ENCODE measurements around the gene NCOA7.

Gene NCOA7

GRCh38 chr6:125842091-125842626 lies 51.4 kb downstream of the NCOA7 start:
- H3F3A ChIP-seq (ENCODE audit: insufficient read depth, low read length): no peaks in the 10 kb centered on the region
- TF ChIP-seq, protein P1, sequence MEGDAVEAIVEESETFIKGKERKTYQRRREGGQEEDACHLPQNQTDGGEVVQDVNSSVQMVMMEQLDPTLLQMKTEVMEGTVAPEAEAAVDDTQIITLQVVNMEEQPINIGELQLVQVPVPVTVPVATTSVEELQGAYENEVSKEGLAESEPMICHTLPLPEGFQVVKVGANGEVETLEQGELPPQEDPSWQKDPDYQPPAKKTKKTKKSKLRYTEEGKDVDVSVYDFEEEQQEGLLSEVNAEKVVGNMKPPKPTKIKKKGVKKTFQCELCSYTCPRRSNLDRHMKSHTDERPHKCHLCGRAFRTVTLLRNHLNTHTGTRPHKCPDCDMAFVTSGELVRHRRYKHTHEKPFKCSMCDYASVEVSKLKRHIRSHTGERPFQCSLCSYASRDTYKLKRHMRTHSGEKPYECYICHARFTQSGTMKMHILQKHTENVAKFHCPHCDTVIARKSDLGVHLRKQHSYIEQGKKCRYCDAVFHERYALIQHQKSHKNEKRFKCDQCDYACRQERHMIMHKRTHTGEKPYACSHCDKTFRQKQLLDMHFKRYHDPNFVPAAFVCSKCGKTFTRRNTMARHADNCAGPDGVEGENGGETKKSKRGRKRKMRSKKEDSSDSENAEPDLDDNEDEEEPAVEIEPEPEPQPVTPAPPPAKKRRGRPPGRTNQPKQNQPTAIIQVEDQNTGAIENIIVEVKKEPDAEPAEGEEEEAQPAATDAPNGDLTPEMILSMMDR (IDR thresholded peaks at IDR 0.05; ENCODE audit: low read length): no peak
- TF ChIP-seq EZH2phosphoT487 (IDR thresholded peaks at IDR 0.05; ENCODE audit: low read length) (no peak), EZH2 (optimal IDR thresholded peaks at IDR 0.05; ENCODE audit: low read depth, low read length) (no peak)
- no peaks in the 10 kb centered on the region for H3K9me2 ChIP-seq (replicated peaks; ENCODE audit: insufficient read depth, low read length)
- DNase-seq: no peak
- no peak overlapping the region for H3K4me2 ChIP-seq (ENCODE audit: low read depth, low read length)
- H3K4me1 ChIP-seq (ENCODE audit: low read length): no peaks in the 10 kb centered on the region
- no peaks in the 10 kb centered on the region for H3K27me3 ChIP-seq (replicated peaks; ENCODE audit: insufficient read depth, low read length)
- no peak overlapping the region for H2AFZ ChIP-seq (ENCODE audit: low read length)
- H4K20me1 ChIP-seq (ENCODE audit: insufficient read depth, low read length): no peaks in the 10 kb centered on the region
- no peak overlapping the region for H3K9ac ChIP-seq (ENCODE audit: low read length)
- no peak overlapping the region for H3K27ac ChIP-seq (ENCODE audit: low read length)
- H3K79me2 ChIP-seq (ENCODE audit: low read length): no peaks in the 10 kb centered on the region
- H3K36me3 ChIP-seq (replicated peaks; ENCODE audit: insufficient read depth, low read length): no peaks in the 10 kb centered on the region
- H3K9me3 ChIP-seq (replicated peaks; ENCODE audit: insufficient read depth, low read length): no peaks in the 10 kb centered on the region
- no peak overlapping the region for H3K4me3 ChIP-seq (ENCODE audit: low read length)

GRCh38 chr6:125843593-125843992 lies 52.8 kb downstream of the NCOA7 start:
- DNase-seq: no peak
- Histone ChIP-seq H3K4me2 (ENCODE audit: low read depth, low read length) (no peak overlapping the region), H4K20me1 (ENCODE audit: insufficient read depth, low read length) (no peaks in the 10 kb centered on the region), H3K4me1 (ENCODE audit: low read length) (no peaks in the 10 kb centered on the region), H3K36me3 (replicated peaks; ENCODE audit: insufficient read depth, low read length) (no peaks in the 10 kb centered on the region), H3K4me3 (ENCODE audit: low read length) (no peak overlapping the region), H3K27me3 (replicated peaks; ENCODE audit: insufficient read depth, low read length) (no peaks in the 10 kb centered on the region), H3K27ac (ENCODE audit: low read length) (no peak overlapping the region), H3K9ac (ENCODE audit: low read length) (no peak overlapping the region), H3K9me2 (replicated peaks; ENCODE audit: insufficient read depth, low read length) (no peaks in the 10 kb centered on the region), H3K79me2 (ENCODE audit: low read length) (no peaks in the 10 kb centered on the region), H3F3A (ENCODE audit: insufficient read depth, low read length) (no peaks in the 10 kb centered on the region), H3K9me3 (replicated peaks; ENCODE audit: insufficient read depth, low read length) (no peaks in the 10 kb centered on the region), H2AFZ (ENCODE audit: low read length) (no peak overlapping the region)
- TF ChIP-seq, protein P1 (IDR thresholded peaks at IDR 0.05; ENCODE audit: low read length): no peak
- TF ChIP-seq EZH2phosphoT487 (IDR thresholded peaks at IDR 0.05; ENCODE audit: low read length) (no peak), EZH2 (optimal IDR thresholded peaks at IDR 0.05; ENCODE audit: low read depth, low read length) (no peak)

- no peaks in the 10 kb centered on the region for H3K27me3 ChIP-seq (replicated peaks; ENCODE audit: insufficient read depth, low read length)
- no peaks in the 10 kb centered on the region for H3K9me2 ChIP-seq (replicated peaks; ENCODE audit: insufficient read depth, low read length)
- H3K4me2 ChIP-seq (ENCODE audit: low read depth, low read length): no peak overlapping the region
- H3F3A ChIP-seq (ENCODE audit: insufficient read depth, low read length): no peaks in the 10 kb centered on the region
- no peak for TF ChIP-seq EZH2 (optimal IDR thresholded peaks at IDR 0.05; ENCODE audit: low read depth, low read length)
- TF ChIP-seq, protein P1 (IDR thresholded peaks at IDR 0.05; ENCODE audit: low read length): no peak
- H4K20me1 ChIP-seq (ENCODE audit: insufficient read depth, low read length): no peaks in the 10 kb centered on the region
- H3K9me3 ChIP-seq (replicated peaks; ENCODE audit: insufficient read depth, low read length): no peaks in the 10 kb centered on the region
- H3K79me2 ChIP-seq (ENCODE audit: low read length): no peaks in the 10 kb centered on the region
- no peaks in the 10 kb centered on the region for H3K4me1 ChIP-seq (ENCODE audit: low read length)
- H3K36me3 ChIP-seq (replicated peaks; ENCODE audit: insufficient read depth, low read length): no peaks in the 10 kb centered on the region
- H3K9ac ChIP-seq (ENCODE audit: low read length): no peak overlapping the region
- no peak for DNase-seq
- no peak overlapping the region for H3K27ac ChIP-seq (ENCODE audit: low read length)
- H3K4me3 ChIP-seq (ENCODE audit: low read length): no peak overlapping the region
- no peak overlapping the region for H2AFZ ChIP-seq (ENCODE audit: low read length)
Observed at GRCh38 chr6:125844989-125845388, 54.2 kb downstream of the NCOA7 start.

Data from MM.1S (cell line).